H9 (cell line): ENCODE results near the gene TNNT2. TPM values are rescaled to one million over a fixed set of nuclear protein-coding genes. Genes with fewer than 3 reads are reported as not detected.
A peak's percentile ranks its signal among the peaks of the same experiment; 100 is the strongest.

Experiments used
- DNase-seq: peaks from one replicate; pipeline ENCODE4 v3.0.0-alpha.2; 2017
- H2AFZ ChIP-seq: one replicate; pipeline ENCODE4 v1.6.1; 2013; ENCODE audit warnings: mild to moderate bottlenecking, low read length, control low read depth, moderate library complexity
- H2AK5ac ChIP-seq: 2 replicates; pipeline ENCODE4 v1.6.1; 2013; ENCODE audit warnings: low read length, control low read depth, mixed read lengths; ENCODE audit not compliant: insufficient read length
- H2BK120ac ChIP-seq: one replicate; pipeline ENCODE4 v1.6.1; 2013; ENCODE audit warnings: low read depth, mild to moderate bottlenecking, low read length, control low read depth, inconsistent platforms; ENCODE audit not compliant: poor library complexity, severe bottlenecking
- H2BK12ac ChIP-seq: 2 replicates; pipeline ENCODE4 v1.6.1; 2013; ENCODE audit warnings: low read length, control low read depth, mixed read lengths, low read depth; ENCODE audit not compliant: insufficient read length
- H2BK15ac ChIP-seq: 2 replicates; pipeline ENCODE4 v1.6.1; 2013; ENCODE audit warnings: low read depth, low read length, control low read depth
- H2BK20ac ChIP-seq: one replicate; pipeline ENCODE4 v1.6.1; 2013; ENCODE audit warnings: low read depth, mild to moderate bottlenecking, low read length, control low read depth, inconsistent platforms; ENCODE audit not compliant: poor library complexity, severe bottlenecking
- H2BK5ac ChIP-seq: 2 replicates; pipeline ENCODE4 v1.6.1; 2013; ENCODE audit warnings: low read length, control low read depth, mixed read lengths; ENCODE audit not compliant: insufficient read length
- H3K14ac ChIP-seq: 2 replicates; pipeline ENCODE4 v1.6.1; 2013; ENCODE audit warnings: low read length, control low read depth; ENCODE audit not compliant: insufficient read depth
- H3K18ac ChIP-seq: 2 replicates; pipeline ENCODE4 v1.6.1; 2013; ENCODE audit warnings: low read depth, mild to moderate bottlenecking, mixed read lengths, low read length, control low read depth; ENCODE audit not compliant: insufficient read length
- H3K23ac ChIP-seq: 2 replicates; pipeline ENCODE4 v1.6.1; 2013; ENCODE audit warnings: low read length, control low read depth, mixed read lengths, low read depth; ENCODE audit not compliant: insufficient read length
- H3K23me2 ChIP-seq: 2 replicates; pipeline ENCODE4 v1.6.1; 2013; ENCODE audit warnings: low read depth, mild to moderate bottlenecking, mixed read lengths, low read length, control low read depth; ENCODE audit not compliant: insufficient read length, poor library complexity, severe bottlenecking
- H3K27ac ChIP-seq: 2 replicates; pipeline ENCODE4 v1.5.1; 2013; ENCODE audit warnings: low read length, control low read depth, mixed read lengths, low read depth; ENCODE audit not compliant: insufficient read length
- H3K27me3 ChIP-seq: 2 replicates; pipeline ENCODE4 v1.6.1; 2013; ENCODE audit warnings: low read length, control low read depth, inconsistent platforms; ENCODE audit not compliant: insufficient read depth
- H3K4ac ChIP-seq: 2 replicates; pipeline ENCODE4 v1.6.1; 2013; ENCODE audit warnings: low read depth, mild to moderate bottlenecking, control low read depth, inconsistent platforms, low read length, moderate library complexity
- H3K4me1 ChIP-seq: 2 replicates; pipeline ENCODE4 v1.6.1; 2013; ENCODE audit warnings: low read length, control low read depth, inconsistent platforms; ENCODE audit not compliant: insufficient read depth
- H3K4me2 ChIP-seq: 2 replicates; pipeline ENCODE4 v1.6.1; 2013; ENCODE audit warnings: low read length, control low read depth, mixed read lengths; ENCODE audit not compliant: insufficient read length, insufficient read depth
- H3K56ac ChIP-seq: 2 replicates; pipeline ENCODE4 v1.6.1; 2013; ENCODE audit warnings: low read depth, mild to moderate bottlenecking, mixed read lengths, low read length, control low read depth; ENCODE audit not compliant: insufficient read length
- H3K79me1 ChIP-seq: 2 replicates; pipeline ENCODE4 v1.6.1; 2013; ENCODE audit warnings: low read depth, mild to moderate bottlenecking, moderate library complexity, low read length, control low read depth, inconsistent platforms; ENCODE audit not compliant: insufficient read depth, poor library complexity, severe bottlenecking
- H3K79me2 ChIP-seq: 2 replicates; pipeline ENCODE4 v1.6.1; 2013; ENCODE audit warnings: low read length, control low read depth, inconsistent platforms; ENCODE audit not compliant: insufficient read depth
- H3K9ac ChIP-seq: 2 replicates; pipeline ENCODE4 v1.6.1; 2013; ENCODE audit warnings: low read length, control low read depth, mixed read lengths; ENCODE audit not compliant: insufficient read length; ENCODE audit errors: extremely low read depth
- H3K9me3 ChIP-seq: one replicate; pipeline ENCODE4 v1.6.1; 2013; ENCODE audit warnings: low read depth, low read length, inconsistent platforms; ENCODE audit not compliant: control insufficient read depth
- H3T11ph ChIP-seq: one replicate; pipeline ENCODE4 v1.6.1; 2013; ENCODE audit warnings: mild to moderate bottlenecking, low read length, control low read depth, inconsistent platforms
- H4K20me1 ChIP-seq: one replicate; pipeline ENCODE4 v1.6.1; 2013; ENCODE audit not compliant: control insufficient read depth, insufficient read length, insufficient read depth
- H4K5ac ChIP-seq: 2 replicates; pipeline ENCODE4 v1.6.1; 2013; ENCODE audit warnings: low read depth, mild to moderate bottlenecking, mixed read lengths, low read length, control low read depth; ENCODE audit not compliant: insufficient read length
- H4K8ac ChIP-seq: replicated peaks from 2 replicates; pipeline ENCODE4 v1.6.1; 2013; ENCODE audit warnings: low read length, control low read depth, mixed read lengths, low read depth; ENCODE audit not compliant: insufficient read length
- H4K91ac ChIP-seq: 2 replicates; pipeline ENCODE4 v1.6.1; 2013; ENCODE audit warnings: low read depth, mild to moderate bottlenecking, moderate library complexity, mixed read lengths, low read length, control low read depth; ENCODE audit not compliant: insufficient read length
- H3K27ac Mint-ChIP-seq, 3 experiments: 2 replicates in 2 of 3; 3 replicates in 1 of 3; pipeline ENCODE4 v1.8.0; 2020 to 2021; ENCODE audit warnings: mixed read lengths in 3 of 3, mild to moderate bottlenecking in 1 of 3, moderate library complexity in 1 of 3
- H3K27me3 Mint-ChIP-seq: 2 replicates; pipeline ENCODE4 v1.8.0; 2021; ENCODE audit warnings: low read depth, mild to moderate bottlenecking, moderate library complexity, mixed read lengths
- H3K36me3 Mint-ChIP-seq, 3 experiments: 2 replicates in 2 of 3; 3 replicates in 1 of 3; pipeline ENCODE4 v1.8.0; 2020 to 2021; ENCODE audit warnings: low read depth in 3 of 3, mixed read lengths in 3 of 3; ENCODE audit not compliant: insufficient read depth in 1 of 3
- H3K4me1 Mint-ChIP-seq, 2 experiments: 2 replicates each; pipeline ENCODE4 v1.8.0; 2020; ENCODE audit warnings: mixed read lengths in 2 of 2
- H3K4me3 Mint-ChIP-seq, 2 experiments: 2 replicates in 1 of 2; 3 replicates in 1 of 2; pipeline ENCODE4 v1.8.0; 2020 to 2021; ENCODE audit warnings: mild to moderate bottlenecking in 2 of 2, mixed read lengths in 2 of 2, moderate library complexity in 1 of 2
- H3K9me3 Mint-ChIP-seq, 2 experiments: 2 replicates in 1 of 2; 3 replicates in 1 of 2; pipeline ENCODE4 v1.8.0; 2020; ENCODE audit warnings: mild to moderate bottlenecking in 2 of 2, mixed read lengths in 2 of 2, moderate library complexity in 1 of 2
- WGBS: extraction: QIAGEN DNeasy Blood & Tissue Kit; methylation state at CpG from one replicate; pipeline ENCODE4 v1.1.7; 2013; ENCODE audit warnings: missing lambda C conversion rate, low lambda C conversion rate, mixed read lengths; ENCODE audit not compliant: insufficient read length; ENCODE audit errors: extremely low coverage; 5-methylcytosine and 5-hydroxymethylcytosine counted together
- total RNA-seq: library from RNA; stranded (reverse); gene quantifications from 2 replicates; pipeline ENCODE4 v1.2.1, GENCODE V29; 2021
- TF ChIP-seq, protein P1 (sequence below): fragments of 200-600 bp; sonication (generic); conservative IDR thresholded peaks from 3 replicates; pipeline ENCODE4 v1.8.0; 2021; ENCODE audit warnings: antibody characterized with exemption, mild to moderate bottlenecking

Gene TNNT2
- total RNA-seq, 1 experiment from 2014 or later = 8.6 TPM

DNA sequence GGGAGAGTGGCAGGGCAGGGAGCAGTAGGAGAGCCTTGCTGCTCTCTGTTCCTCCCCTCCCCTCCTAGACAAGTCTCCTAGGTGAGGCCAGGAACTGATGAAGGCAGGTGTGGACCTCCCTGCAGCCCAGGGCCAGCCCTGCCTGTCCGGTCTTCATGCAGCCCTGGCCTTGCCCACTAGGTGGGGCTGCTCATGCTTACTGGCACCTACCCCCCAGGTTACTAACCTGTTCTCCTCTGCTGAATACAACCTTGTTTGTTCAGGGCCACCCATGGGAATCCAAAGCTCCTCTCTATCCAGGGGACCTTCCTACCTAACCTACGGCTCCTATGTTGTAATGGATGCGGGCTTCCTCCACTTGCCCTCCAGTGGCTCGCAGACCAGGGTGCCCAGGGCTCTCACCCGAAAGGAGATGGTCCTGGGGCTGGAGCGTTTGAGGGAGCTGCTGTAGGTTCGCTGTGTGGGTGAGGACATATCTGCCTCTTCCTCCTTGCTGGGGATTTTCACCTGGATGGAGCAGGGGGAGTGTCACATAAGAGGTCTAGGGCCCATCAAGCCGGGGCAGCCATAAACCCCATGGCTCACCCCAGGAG lies 7.9 kb upstream of the TNNT2 start:
- Histone ChIP-seq H2BK20ac (no peak overlapping the region), H3K56ac (no peak overlapping the region), H2BK5ac (no peak overlapping the region), H4K20me1 (no peaks in the 10 kb centered on the region), H2AK5ac (no peak overlapping the region), H3K4me2 (no peak overlapping the region), H3K4ac (no peak overlapping the region), H4K8ac (no peak overlapping the region), H4K91ac (no peak overlapping the region), H3K27ac (no peak overlapping the region), H2BK120ac (no peak overlapping the region), H3K9ac (no peak overlapping the region), H3K27me3 (no peaks in the 10 kb centered on the region), H2BK15ac (no peak overlapping the region), H2BK12ac (no peak overlapping the region), H3K23ac (no peak overlapping the region), H3K79me2 (no peaks in the 10 kb centered on the region), H3K4me1 (no peaks in the 10 kb centered on the region), H3K14ac (no peak overlapping the region), H3K23me2 (no peaks in the 10 kb centered on the region), H3K79me1 (no peaks in the 10 kb centered on the region), H4K5ac (no peak overlapping the region), H3K18ac (no peak overlapping the region), H3T11ph (no peak overlapping the region), H2AFZ (no peak overlapping the region), H3K9me3 (no peaks in the 10 kb centered on the region)
- Mint-ChIP-seq H3K27ac (no peak overlapping the region; a peak in 1 of 7 replicates), H3K4me1 (peaks cover 7 to 10% of the 10 kb centered on the region in 2 experiments; a peak in 3 of 4 replicates), H3K4me3 (no peak overlapping the region), H3K36me3 (peaks cover 2 to 32% (median 11%) of the 10 kb centered on the region in 3 experiments; a peak in 5 of 7 replicates), H3K9me3 (no peaks in the 10 kb centered on the region), H3K27me3 (no peaks in the 10 kb centered on the region)
- DNase-seq = peak; percentile 84
- TF ChIP-seq, protein P1, sequence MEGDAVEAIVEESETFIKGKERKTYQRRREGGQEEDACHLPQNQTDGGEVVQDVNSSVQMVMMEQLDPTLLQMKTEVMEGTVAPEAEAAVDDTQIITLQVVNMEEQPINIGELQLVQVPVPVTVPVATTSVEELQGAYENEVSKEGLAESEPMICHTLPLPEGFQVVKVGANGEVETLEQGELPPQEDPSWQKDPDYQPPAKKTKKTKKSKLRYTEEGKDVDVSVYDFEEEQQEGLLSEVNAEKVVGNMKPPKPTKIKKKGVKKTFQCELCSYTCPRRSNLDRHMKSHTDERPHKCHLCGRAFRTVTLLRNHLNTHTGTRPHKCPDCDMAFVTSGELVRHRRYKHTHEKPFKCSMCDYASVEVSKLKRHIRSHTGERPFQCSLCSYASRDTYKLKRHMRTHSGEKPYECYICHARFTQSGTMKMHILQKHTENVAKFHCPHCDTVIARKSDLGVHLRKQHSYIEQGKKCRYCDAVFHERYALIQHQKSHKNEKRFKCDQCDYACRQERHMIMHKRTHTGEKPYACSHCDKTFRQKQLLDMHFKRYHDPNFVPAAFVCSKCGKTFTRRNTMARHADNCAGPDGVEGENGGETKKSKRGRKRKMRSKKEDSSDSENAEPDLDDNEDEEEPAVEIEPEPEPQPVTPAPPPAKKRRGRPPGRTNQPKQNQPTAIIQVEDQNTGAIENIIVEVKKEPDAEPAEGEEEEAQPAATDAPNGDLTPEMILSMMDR = peak; percentile 95
- WGBS = no CpG with 5 or more reads among the region's 8 CpGs
